BLaER1 (cell line): ENCODE results near the gene SKIL.

Experiments
- H3K27ac ChIP-seq: shearing (Covaris generic); formaldehyde crosslinking; 2 replicates; pipeline ENCODE4 v1.8.1; 2022
- H3K27me3 ChIP-seq: shearing (Covaris generic); formaldehyde crosslinking; 2 replicates; pipeline ENCODE4 v1.8.1; 2022
- H3K36me3 ChIP-seq: shearing (Covaris generic); formaldehyde crosslinking; 2 replicates; pipeline ENCODE4 v1.8.1; 2022
- H3K4me1 ChIP-seq: shearing (Covaris generic); formaldehyde crosslinking; 2 replicates; pipeline ENCODE4 v1.8.1; 2022
- H3K4me2 ChIP-seq: shearing (Covaris generic); formaldehyde crosslinking; 2 replicates; pipeline ENCODE4 v1.8.1; 2022
- H3K4me3 ChIP-seq: shearing (Covaris generic); formaldehyde crosslinking; 2 replicates; pipeline ENCODE4 v1.8.1; 2022
- H3K9ac ChIP-seq: shearing (Covaris generic); formaldehyde crosslinking; 2 replicates; pipeline ENCODE4 v1.8.1; 2022
- H3K9me3 ChIP-seq: shearing (Covaris generic); formaldehyde crosslinking; 2 replicates; pipeline ENCODE4 v1.8.1; 2022
- H4K20me1 ChIP-seq: shearing (Covaris generic); formaldehyde crosslinking; 2 replicates; pipeline ENCODE4 v1.8.1; 2022
- Cebpa-rat ChIP-seq: shearing (Covaris generic); IDR thresholded peaks from 2 replicates; pipeline ENCODE4 v1.8.1; 2022

Gene SKIL

DNA sequence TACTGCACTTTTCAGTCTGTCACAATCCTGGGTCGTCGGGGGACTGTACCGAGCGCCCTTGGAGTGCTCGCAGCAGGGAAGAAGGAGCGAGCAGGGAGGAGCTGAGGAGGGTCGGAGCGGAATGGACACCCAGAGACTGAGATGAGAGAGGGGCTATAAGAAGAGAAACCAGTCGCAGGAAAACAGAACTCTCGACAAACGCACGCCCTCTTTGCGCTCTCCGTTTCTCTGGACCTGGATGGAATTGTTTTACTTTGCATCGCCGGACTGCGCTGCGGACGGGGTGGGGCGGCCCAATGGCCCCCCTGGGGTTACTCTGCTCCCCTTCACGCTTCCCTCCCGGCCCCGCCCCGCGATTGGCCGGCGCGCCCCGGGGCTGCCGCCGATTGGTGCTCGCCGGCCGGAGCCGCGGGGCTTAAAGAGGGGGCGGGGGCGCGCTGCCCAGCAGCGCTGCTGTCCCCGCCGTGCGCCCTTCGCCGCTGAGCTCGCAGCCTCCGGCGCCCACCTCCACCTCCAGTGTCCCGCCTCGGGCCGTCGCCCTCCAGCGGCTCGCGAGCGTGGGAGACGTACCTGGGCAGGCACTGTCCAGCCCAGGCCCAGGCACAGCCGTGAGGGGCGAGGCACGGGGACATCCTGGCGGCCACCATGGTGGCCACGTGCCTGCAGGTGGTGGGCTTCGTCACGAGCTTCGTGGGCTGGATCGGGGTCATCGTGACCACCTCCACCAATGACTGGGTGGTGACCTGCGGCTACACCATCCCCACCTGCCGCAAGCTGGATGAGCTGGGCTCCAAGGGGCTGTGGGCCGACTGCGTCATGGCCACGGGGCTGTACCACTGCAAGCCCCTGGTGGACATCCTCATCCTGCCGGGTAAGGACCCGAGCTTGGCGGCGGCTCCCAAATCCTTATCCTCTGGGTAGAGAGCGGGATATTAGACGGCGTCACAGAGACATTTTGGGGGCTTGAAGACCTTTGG lies 61.2 kb downstream of the SKIL start, which contains the start of gene CLDN11:
CLDN11 (plus strand) TSS at position 447 of the 977 bp plus-strand sequence; CDS start at position 646, 199 bp downstream.
- peaks cover 16% of the 10 kb centered on the region; the same call in 1 of the 2 replicates for H3K4me1 ChIP-seq
- no peak within 1 kb of the TSS for H3K9ac ChIP-seq
- H3K27ac ChIP-seq, result no peak within 1 kb of the TSS
- H3K4me2 ChIP-seq, result peak within 1 kb of the TSS; percentile 67
- peaks cover 21% of the 10 kb centered on the region for H3K9me3 ChIP-seq
- peak within 1 kb of the TSS; percentile 50 for H3K4me3 ChIP-seq
- peaks cover 17% of the 10 kb centered on the region; the same call in 1 of the 2 replicates for H4K20me1 ChIP-seq
- no peaks in the 10 kb centered on the region for H3K36me3 ChIP-seq
- peaks cover 40% of the 10 kb centered on the region for H3K27me3 ChIP-seq
- TF ChIP-seq Cebpa-rat, result no peak

- TF ChIP-seq Cebpa-rat, result no peak
- Histone ChIP-seq H3K9ac (no peak overlapping the region), H3K4me2 (peak overlapping the region; percentile 40)
Observed at GRCh38 chr3:170419557-170420087, 62.1 kb downstream of the SKIL start.

DNA sequence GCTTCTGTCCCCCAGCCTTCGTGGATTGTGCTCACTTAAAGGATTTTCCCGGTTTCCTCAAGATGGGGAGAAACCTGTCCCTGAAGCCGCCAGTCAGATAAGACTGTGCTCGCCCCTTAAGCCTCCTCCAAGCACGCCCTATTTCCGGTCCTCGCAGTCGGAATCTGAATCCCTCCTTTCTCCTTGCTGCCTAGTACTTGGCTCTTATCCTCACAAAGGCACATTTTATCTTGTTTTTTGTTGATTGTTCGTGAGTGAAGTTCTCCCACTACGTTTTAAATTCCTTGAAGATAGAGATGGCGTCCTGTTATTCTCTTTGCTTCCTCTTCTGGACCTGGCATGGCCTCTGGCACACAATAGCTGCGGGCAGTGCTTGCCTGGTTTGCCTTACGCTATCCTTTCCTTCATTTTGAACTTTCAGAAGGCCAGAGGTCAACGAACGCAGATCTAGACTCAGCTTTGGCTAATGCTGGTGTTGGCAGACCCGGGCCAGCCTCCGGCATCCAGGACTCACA lies 62.8 kb downstream of the SKIL start:
- H3K4me1 ChIP-seq, result peaks cover 16% of the 10 kb centered on the region; the same call in 1 of the 2 replicates
- no peak overlapping the region for H3K27ac ChIP-seq
- H4K20me1 ChIP-seq, result peaks cover 17% of the 10 kb centered on the region; the same call in 1 of the 2 replicates
- H3K9ac ChIP-seq, result no peak overlapping the region
- no peak overlapping the region for H3K4me3 ChIP-seq
- TF ChIP-seq Cebpa-rat, result no peak
- H3K9me3 ChIP-seq, result peaks cover 21% of the 10 kb centered on the region
- no peak overlapping the region for H3K4me2 ChIP-seq
- no peaks in the 10 kb centered on the region for H3K36me3 ChIP-seq
- peaks cover 40% of the 10 kb centered on the region for H3K27me3 ChIP-seq

More at GRCh38 chr3:170419557-170420087, 62.1 kb downstream of the SKIL start:
- H3K9me3 ChIP-seq, result peaks cover 21% of the 10 kb centered on the region
- peaks cover 17% of the 10 kb centered on the region; the same call in 1 of the 2 replicates for H4K20me1 ChIP-seq
- H3K27me3 ChIP-seq, result peaks cover 40% of the 10 kb centered on the region
- peak overlapping the region; percentile 50 for H3K4me3 ChIP-seq
- H3K36me3 ChIP-seq, result no peaks in the 10 kb centered on the region
- peaks cover 16% of the 10 kb centered on the region; the same call in 1 of the 2 replicates for H3K4me1 ChIP-seq
- H3K27ac ChIP-seq, result no peak overlapping the region

DNA sequence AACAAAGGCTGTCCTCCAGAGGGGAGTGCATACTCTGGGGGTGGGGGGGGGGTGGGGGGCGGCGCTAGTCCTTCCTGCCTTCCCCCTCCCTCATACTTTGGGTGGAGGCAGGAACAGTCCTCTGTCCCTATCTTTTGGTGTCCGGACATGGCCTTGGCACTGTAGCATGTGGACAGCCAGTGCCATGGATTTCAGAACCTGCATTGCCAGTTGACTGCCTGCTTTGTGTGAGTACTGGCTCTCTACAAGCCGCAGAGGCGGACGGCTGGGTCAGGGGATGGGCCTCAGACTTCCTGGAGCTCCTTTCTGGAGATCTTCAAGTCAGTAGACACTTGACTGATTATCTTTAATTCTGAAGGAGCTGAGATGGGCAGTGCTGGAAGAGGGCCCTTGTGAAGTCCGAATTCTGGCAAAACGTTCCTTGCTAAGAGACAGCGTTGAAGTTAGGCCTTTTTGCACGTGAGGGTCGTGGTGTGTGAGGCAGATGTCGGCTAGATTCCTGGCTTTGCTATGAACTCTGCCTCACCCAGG lies 63.7 kb downstream of the SKIL start:
- H4K20me1 ChIP-seq, result peaks cover 17% of the 10 kb centered on the region; the same call in 1 of the 2 replicates
- H3K4me3 ChIP-seq, result no peak overlapping the region
- H3K4me1 ChIP-seq, result peaks cover 16% of the 10 kb centered on the region; the same call in 1 of the 2 replicates
- no peak overlapping the region for H3K27ac ChIP-seq
- TF ChIP-seq Cebpa-rat, result no peak
- H3K9me3 ChIP-seq, result peaks cover 21% of the 10 kb centered on the region
- no peaks in the 10 kb centered on the region for H3K36me3 ChIP-seq
- H3K27me3 ChIP-seq, result peaks cover 40% of the 10 kb centered on the region
- no peak overlapping the region for H3K4me2 ChIP-seq
- no peak overlapping the region for H3K9ac ChIP-seq

GRCh38 chr3:170421758-170422157 lies 64.2 kb downstream of the SKIL start:
- Histone ChIP-seq H3K4me1 (peaks cover 16% of the 10 kb centered on the region; the same call in 1 of the 2 replicates), H3K4me3 (no peak overlapping the region), H4K20me1 (peaks cover 17% of the 10 kb centered on the region; the same call in 1 of the 2 replicates), H3K27me3 (peaks cover 40% of the 10 kb centered on the region), H3K9ac (no peak overlapping the region), H3K36me3 (no peaks in the 10 kb centered on the region), H3K4me2 (no peak overlapping the region), H3K9me3 (peaks cover 21% of the 10 kb centered on the region), H3K27ac (no peak overlapping the region)
- no peak for TF ChIP-seq Cebpa-rat

GRCh38 chr3:170423001-170423615 lies 65.6 kb downstream of the SKIL start:
- Histone ChIP-seq H3K27me3 (peaks cover 28% of the 10 kb centered on the region), H3K4me3 (no peak overlapping the region), H3K4me1 (peaks cover 16% of the 10 kb centered on the region; the same call in 1 of the 2 replicates), H3K9ac (no peak overlapping the region), H3K36me3 (no peaks in the 10 kb centered on the region), H3K27ac (no peak overlapping the region), H3K4me2 (no peak overlapping the region), H3K9me3 (peaks cover 21% of the 10 kb centered on the region), H4K20me1 (peaks cover 17% of the 10 kb centered on the region; the same call in 1 of the 2 replicates)
- TF ChIP-seq Cebpa-rat, result no peak

GRCh38 chr3:170424879-170425278 lies 67.4 kb downstream of the SKIL start:
- Histone ChIP-seq H3K9ac (no peak overlapping the region), H3K4me2 (no peak overlapping the region)
- TF ChIP-seq Cebpa-rat, result no peak

DNA sequence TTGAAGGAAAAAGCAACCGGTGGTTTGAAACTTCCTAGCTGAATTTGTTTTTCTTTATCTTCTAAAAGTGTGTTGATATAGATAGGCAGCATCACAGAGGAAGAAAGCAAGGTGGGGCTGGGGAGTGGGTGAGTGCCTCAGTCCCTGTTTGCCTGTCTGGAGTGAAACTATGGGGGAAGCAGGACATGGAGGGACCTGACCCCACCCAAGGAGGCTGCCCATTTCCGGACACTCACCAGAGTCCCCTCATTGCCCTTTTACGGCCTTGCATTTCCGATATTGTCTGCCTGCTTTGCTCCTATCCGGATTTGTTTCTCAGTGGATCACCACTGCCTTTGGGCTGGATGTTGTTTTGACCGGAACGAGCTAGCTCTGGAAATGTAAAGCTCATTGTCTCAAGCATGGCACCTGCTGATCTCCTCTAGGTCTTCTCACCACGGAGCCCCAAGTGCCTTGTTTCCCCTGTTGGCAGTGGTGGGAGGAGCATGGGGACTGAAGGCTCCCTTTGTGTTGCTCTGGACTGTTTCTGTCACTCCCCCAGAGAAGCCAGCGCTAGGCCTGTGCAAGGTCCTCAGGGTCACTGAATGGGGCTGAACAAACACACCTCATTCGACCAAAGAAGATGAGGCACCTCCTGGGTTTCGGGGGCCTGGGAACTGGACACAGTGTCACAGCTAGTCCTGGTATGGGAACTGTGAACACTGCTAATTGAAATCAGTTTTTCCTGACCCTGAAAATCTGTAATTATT lies 68.2 kb downstream of the SKIL start:
- H3K9ac ChIP-seq, result no peak overlapping the region

More at GRCh38 chr3:170424879-170425278, 67.4 kb downstream of the SKIL start:
- H3K4me1 ChIP-seq, result peaks cover 18% of the 10 kb centered on the region
- H3K9me3 ChIP-seq, result peaks cover 4% of the 10 kb centered on the region
- 0 out of 2 replicates have a peak, but pooled peaks cover under 1% of the 10 kb centered on the region for H4K20me1 ChIP-seq
- peaks cover 10% of the 10 kb centered on the region for H3K27me3 ChIP-seq
- H3K27ac ChIP-seq, result no peak overlapping the region
- H3K4me3 ChIP-seq, result no peak overlapping the region
- H3K36me3 ChIP-seq, result no peaks in the 10 kb centered on the region

More for the DNA sequence above, 68.2 kb downstream of the SKIL start:
- Histone ChIP-seq H4K20me1 (no peaks in the 10 kb centered on the region), H3K4me1 (peaks cover 17% of the 10 kb centered on the region), H3K9me3 (no peaks in the 10 kb centered on the region), H3K27ac (no peak overlapping the region), H3K36me3 (no peaks in the 10 kb centered on the region), H3K4me2 (no peak overlapping the region), H3K4me3 (no peak overlapping the region), H3K27me3 (peaks cover 2% of the 10 kb centered on the region)
- no peak for TF ChIP-seq Cebpa-rat
